CD4-positive, CD25-positive, alpha-beta regulatory T cell (primary cell): ENCODE results near the gene PLD3. TPM values are rescaled to one million over a fixed set of nuclear protein-coding genes. Genes with fewer than 3 reads are reported as not detected.
A peak's percentile ranks its signal among the peaks of the same experiment; 100 is the strongest.

ENCODE experiments used
- ATAC-seq, 2 donors: fragments of 150-1000 bp; cut with Tn5 transposase; one replicate each; pipeline ENCODE4 v1.10.0; 2021; ENCODE audit warnings: low read depth in 2 of 2, moderate number of reproducible peaks in 2 of 2, moderate library complexity in 1 of 2
- DNase-seq, 3 donors: peaks; one replicate each; pipeline versions ENCODE4 v3.0.0 to v3.0.0-alpha.2; 2012 to 2022; ENCODE audit warnings: mixed read lengths in 1 of 3
- H3K27ac ChIP-seq: one replicate; pipeline ENCODE4 v1.7.0; 2013; ENCODE audit warnings: mild to moderate bottlenecking, low read length; ENCODE audit not compliant: insufficient read depth, poor library complexity, severe bottlenecking
- H3K27me3 ChIP-seq: one replicate; pipeline ENCODE4 v1.7.0; 2013; ENCODE audit warnings: low read length; ENCODE audit not compliant: control insufficient read depth, insufficient read depth
- H3K36me3 ChIP-seq: one replicate; pipeline ENCODE4 v1.7.0; 2013; ENCODE audit warnings: mild to moderate bottlenecking, low read length, moderate library complexity; ENCODE audit not compliant: control insufficient read depth, insufficient read depth
- H3K4me1 ChIP-seq: 2 replicates; pipeline ENCODE4 v1.7.0; 2013; ENCODE audit warnings: mild to moderate bottlenecking, low read length; ENCODE audit not compliant: insufficient read depth, control insufficient read depth, poor library complexity, severe bottlenecking
- H3K4me3 ChIP-seq: one replicate; pipeline ENCODE4 v1.7.0; 2013; ENCODE audit warnings: low read depth, mild to moderate bottlenecking, low read length, moderate library complexity
- H3K9me3 ChIP-seq, 2 experiments: 1 replicate in 1 of 2; 2 replicates in 1 of 2; pipeline ENCODE4 v1.7.0; 2013; ENCODE audit warnings: low read length in 2 of 2, mild to moderate bottlenecking in 1 of 2, moderate library complexity in 1 of 2; ENCODE audit not compliant: control insufficient read depth in 2 of 2
- H3K27ac Mint-ChIP-seq, 3 donors: one replicate each; pipeline ENCODE4 v1.8.0; 2020 to 2022; ENCODE audit warnings: mild to moderate bottlenecking in 3 of 3, mixed read lengths in 3 of 3, moderate library complexity in 2 of 3
- H3K27me3 Mint-ChIP-seq: one replicate; pipeline ENCODE4 v1.8.0; 2022; ENCODE audit warnings: mild to moderate bottlenecking, mixed read lengths
- H3K36me3 Mint-ChIP-seq: one replicate; pipeline ENCODE4 v1.8.0; 2020; ENCODE audit warnings: mixed read lengths
- H3K4me1 Mint-ChIP-seq, 4 donors: one replicate each; pipeline ENCODE4 v1.8.0; 2020 to 2022; ENCODE audit warnings: mixed read lengths in 4 of 4, mild to moderate bottlenecking in 1 of 4
- H3K4me3 Mint-ChIP-seq, 4 donors: one replicate each; pipeline ENCODE4 v1.8.0; 2020 to 2022; ENCODE audit warnings: mild to moderate bottlenecking in 4 of 4, mixed read lengths in 4 of 4, moderate library complexity in 3 of 4
- H3K9me3 Mint-ChIP-seq, 7 donors: one replicate each; pipeline ENCODE4 v1.8.0; 2020 to 2022; ENCODE audit warnings: mixed read lengths in 7 of 7, mild to moderate bottlenecking in 3 of 7, moderate library complexity in 2 of 7
- polyA plus RNA-seq, 4 donors: library from polyadenylated mRNA; unstranded; fragments of 300-500 nt; fragmentation: Illumina TruSeq; gene quantifications; one replicate each; pipeline ENCODE4 v1.2.3, GENCODE V29; 2021
- total RNA-seq: library from RNA; stranded (reverse); gene quantifications from one replicate; pipeline ENCODE4 v1.2.3, GENCODE V29; 2022

Gene PLD3
- total and polyA plus RNA-seq, 5 donors from 2014 or later, result 49.2 to 73.7 (median 50.3) TPM

DNA sequence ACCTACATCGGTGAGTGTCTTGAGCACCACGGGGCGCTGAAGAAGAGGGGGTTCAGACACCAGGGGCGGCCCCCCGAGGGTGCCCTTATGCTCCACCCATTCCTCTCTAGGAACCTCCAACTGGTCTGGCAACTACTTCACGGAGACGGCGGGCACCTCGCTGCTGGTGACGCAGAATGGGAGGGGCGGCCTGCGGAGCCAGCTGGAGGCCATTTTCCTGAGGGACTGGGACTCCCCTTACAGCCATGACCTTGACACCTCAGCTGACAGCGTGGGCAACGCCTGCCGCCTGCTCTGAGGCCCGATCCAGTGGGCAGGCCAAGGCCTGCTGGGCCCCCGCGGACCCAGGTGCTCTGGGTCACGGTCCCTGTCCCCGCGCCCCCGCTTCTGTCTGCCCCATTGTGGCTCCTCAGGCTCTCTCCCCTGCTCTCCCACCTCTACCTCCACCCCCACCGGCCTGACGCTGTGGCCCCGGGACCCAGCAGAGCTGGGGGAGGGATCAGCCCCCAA, 29.4 kb downstream of the PLD3 start:
- H3K27me3 Mint-ChIP-seq, result no peaks in the 10 kb centered on the region
- H3K4me3 ChIP-seq, result no peak overlapping the region
- no peaks in the 10 kb centered on the region for H3K9me3 Mint-ChIP-seq
- peaks cover 0 to 3% (median 0%) of the 10 kb centered on the region in 4 donors for H3K4me1 Mint-ChIP-seq
- H3K9me3 ChIP-seq, result no peaks in the 10 kb centered on the region
- no peak for DNase-seq
- H3K36me3 ChIP-seq, result peaks cover 8% of the 10 kb centered on the region
- no peak overlapping the region for H3K4me3 Mint-ChIP-seq
- H3K4me1 ChIP-seq, result no peaks in the 10 kb centered on the region
- H3K27ac ChIP-seq, result no peak overlapping the region
- H3K36me3 Mint-ChIP-seq, result peaks cover 11% of the 10 kb centered on the region
- no peak overlapping the region for H3K27ac Mint-ChIP-seq
- no peak for ATAC-seq
- no peaks in the 10 kb centered on the region for H3K27me3 ChIP-seq

DNA sequence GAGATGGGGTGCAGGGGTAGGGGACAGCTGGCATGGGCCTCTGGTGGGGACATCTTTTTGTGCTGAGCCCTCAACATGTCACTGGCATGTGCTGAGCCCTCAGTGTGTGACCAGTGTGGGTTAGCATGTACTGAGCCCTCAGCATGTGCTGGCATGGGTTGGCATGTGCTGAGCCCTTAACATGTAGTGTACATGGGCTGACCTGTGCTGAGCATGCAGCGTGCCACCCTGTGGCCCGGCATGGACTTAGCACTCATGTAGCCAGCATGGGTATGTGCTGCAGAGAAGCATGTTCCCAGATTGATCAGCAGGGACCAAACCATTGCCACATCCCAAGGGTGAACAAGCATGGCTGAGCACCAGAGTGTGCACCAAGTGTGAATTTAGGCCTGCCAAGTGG, 30.0 kb downstream of the PLD3 start:
- no peak for DNase-seq
- H3K4me1 Mint-ChIP-seq, result peaks cover 0 to 3% (median 0%) of the 10 kb centered on the region in 4 donors

DNA sequence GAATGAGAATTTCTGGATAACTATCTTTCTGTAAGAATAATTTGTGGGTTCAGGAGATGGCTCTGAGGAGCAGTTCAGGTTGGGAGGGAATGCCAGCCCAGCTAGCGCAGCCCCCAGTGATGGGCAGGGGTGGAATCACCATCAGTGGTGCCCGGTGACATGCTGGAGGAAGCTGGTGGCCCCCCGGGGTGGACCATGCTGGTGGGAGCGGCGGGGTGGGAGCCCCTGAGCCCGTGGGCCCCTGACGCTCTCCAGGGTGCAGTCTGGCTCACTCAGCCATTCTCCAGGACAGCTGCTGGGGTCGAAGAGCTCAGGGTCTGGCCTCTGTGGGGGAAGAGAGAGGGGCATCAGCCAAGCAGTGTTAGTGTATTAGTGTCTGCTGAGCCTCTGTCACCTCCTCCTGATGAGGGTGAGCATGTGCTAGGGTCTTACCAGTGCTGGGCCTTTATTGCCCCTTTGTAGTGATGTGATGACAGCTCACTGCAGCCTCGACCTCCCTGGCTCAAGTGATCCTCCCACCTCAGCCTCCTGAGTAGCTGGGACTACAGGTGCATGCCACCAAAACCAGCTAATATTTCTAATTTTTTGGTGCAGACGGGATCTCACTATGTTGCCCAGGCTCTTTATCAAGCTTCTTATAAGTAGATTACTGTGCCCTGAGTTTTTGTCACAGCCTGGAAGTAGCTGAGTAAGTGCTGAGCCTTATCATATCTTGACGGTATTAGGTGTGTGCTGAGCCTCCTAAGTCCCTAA, 31.1 kb downstream of the PLD3 start:
- Mint-ChIP-seq H3K9me3 (peaks cover 0 to 1% (median 0%) of the 10 kb centered on the region in 7 donors), H3K4me3 (no peak overlapping the region), H3K36me3 (peaks cover 6% of the 10 kb centered on the region), H3K27ac (no peak overlapping the region), H3K27me3 (no peaks in the 10 kb centered on the region), H3K4me1 (peaks cover 0 to 1% (median 0%) of the 10 kb centered on the region in 4 donors)
- Histone ChIP-seq H3K4me1 (no peaks in the 10 kb centered on the region), H3K9me3 (no peaks in the 10 kb centered on the region), H3K4me3 (no peak overlapping the region), H3K36me3 (peaks cover under 1% of the 10 kb centered on the region), H3K27me3 (no peaks in the 10 kb centered on the region), H3K27ac (no peak overlapping the region)
- ATAC-seq, result no peak
- no peak for DNase-seq

More for the DNA sequence above, 30.0 kb downstream of the PLD3 start:
- Histone ChIP-seq H3K4me1 (no peaks in the 10 kb centered on the region), H3K27me3 (no peaks in the 10 kb centered on the region), H3K36me3 (peaks cover 8% of the 10 kb centered on the region), H3K4me3 (no peak overlapping the region), H3K9me3 (no peaks in the 10 kb centered on the region), H3K27ac (no peak overlapping the region)
- peaks cover 11% of the 10 kb centered on the region for H3K36me3 Mint-ChIP-seq
- no peak overlapping the region for H3K4me3 Mint-ChIP-seq
- H3K9me3 Mint-ChIP-seq, result no peaks in the 10 kb centered on the region
- no peak for ATAC-seq
- no peaks in the 10 kb centered on the region for H3K27me3 Mint-ChIP-seq
- H3K27ac Mint-ChIP-seq, result no peak overlapping the region

DNA sequence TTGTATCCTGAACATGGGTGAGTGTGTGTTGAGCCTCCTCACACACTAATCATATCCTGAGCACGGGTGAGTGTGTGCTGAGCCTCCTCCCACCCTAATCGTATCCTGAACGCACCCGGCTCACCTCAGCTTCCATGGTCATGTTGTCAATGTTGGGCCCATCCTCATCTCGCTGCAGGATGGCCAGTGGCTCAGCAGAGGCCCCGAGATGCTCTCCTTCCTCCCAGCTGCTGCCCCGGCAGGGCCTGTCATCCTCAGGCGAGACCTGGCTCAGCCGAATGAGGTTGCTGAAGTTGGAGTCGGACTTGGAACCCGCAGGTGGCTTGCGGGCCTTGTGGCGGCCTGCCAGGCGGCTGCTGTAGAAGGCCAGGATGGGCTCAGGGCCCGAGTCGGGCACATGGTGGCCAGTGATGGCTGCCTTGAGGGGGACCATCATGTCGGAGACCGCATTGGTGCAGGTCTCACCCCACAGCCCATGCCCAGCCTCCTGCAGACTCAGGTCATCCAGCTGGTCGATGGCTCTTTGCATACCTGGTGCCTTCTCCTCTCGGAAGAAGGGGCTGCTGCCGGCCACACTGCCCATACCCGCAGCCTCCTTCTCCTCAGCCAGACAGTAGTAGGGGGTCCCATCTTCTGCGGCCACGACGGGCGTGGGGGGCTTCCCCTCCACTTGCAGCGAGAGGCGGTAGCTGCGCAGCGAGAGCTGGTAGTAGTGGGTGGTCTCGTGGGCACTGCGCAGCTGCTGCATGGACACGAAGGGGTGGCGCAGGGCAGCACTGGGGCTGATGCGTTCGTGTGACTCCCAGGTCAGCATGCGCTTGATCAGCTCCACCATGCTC, 31.9 kb downstream of the PLD3 start:
- H3K4me1 Mint-ChIP-seq, result no peaks in the 10 kb centered on the region
- DNase-seq (no peak), ATAC-seq (no peak)
- Histone ChIP-seq H3K4me3 (no peak overlapping the region), H3K27me3 (no peaks in the 10 kb centered on the region), H3K4me1 (no peaks in the 10 kb centered on the region), H3K27ac (no peak overlapping the region), H3K36me3 (no peaks in the 10 kb centered on the region), H3K9me3 (no peaks in the 10 kb centered on the region)
- no peak overlapping the region for H3K27ac Mint-ChIP-seq
- no peak overlapping the region for H3K4me3 Mint-ChIP-seq
- H3K9me3 Mint-ChIP-seq, result peaks cover 0 to 1% (median 0%) of the 10 kb centered on the region in 7 donors
- no peaks in the 10 kb centered on the region for H3K27me3 Mint-ChIP-seq
- peaks cover 4% of the 10 kb centered on the region for H3K36me3 Mint-ChIP-seq

DNA sequence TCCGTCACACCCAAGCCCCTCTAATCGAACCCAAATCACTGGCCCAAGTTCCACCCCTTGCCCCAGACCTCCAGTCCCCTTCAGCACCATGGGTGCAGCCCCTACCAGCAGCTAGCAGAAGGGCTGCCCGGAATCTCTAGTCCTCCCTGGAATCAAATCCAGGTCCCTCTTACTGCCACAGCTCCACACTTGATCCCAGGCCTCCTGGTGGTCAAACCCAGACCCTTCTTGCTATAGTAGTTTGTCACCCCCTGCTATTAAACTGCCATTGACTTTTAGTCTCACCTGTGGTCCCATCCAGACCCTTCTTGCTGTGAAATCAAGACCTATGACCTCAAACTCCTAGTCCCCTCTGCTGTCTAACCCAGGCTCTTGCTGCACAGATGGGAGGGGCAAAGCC, 32.8 kb downstream of the PLD3 start:
- H3K27me3 Mint-ChIP-seq, result no peaks in the 10 kb centered on the region
- H3K27me3 ChIP-seq, result no peaks in the 10 kb centered on the region

DNA sequence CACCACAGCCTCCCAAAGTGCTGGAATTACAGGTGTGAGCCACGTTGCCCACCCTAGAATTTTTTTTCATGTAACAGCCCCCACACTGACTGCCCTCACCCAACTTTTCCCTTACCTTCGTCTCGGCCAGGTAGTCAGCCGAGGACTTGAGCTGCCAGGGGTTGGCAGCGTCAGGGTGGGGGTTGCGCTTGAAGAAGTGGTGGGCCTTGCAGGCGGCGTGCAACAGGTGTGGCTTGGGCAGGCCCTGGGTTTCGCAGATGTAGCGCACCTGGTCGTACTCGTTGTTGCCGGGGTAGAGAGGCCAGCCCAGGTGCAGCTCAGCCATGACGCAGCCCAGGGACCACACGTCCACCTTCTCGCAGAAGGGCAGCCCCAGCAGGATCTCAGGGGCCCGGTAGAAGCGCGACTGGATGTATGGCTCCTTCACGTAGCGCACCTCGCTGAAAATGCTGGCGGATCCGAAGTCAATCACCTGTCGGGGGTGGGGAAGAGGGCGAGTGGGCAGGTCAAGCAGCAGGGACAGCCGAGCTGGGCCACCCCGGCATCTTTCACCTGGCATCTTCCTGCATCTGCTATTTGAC, 35.3 kb downstream of the PLD3 start:
- Mint-ChIP-seq H3K4me1 (no peaks in the 10 kb centered on the region), H3K9me3 (peaks cover 0 to 1% (median 0%) of the 10 kb centered on the region in 7 donors), H3K27me3 (no peaks in the 10 kb centered on the region), H3K4me3 (no peak overlapping the region), H3K27ac (no peak overlapping the region), H3K36me3 (peaks cover 4% of the 10 kb centered on the region)
- Histone ChIP-seq H3K36me3 (no peaks in the 10 kb centered on the region), H3K4me1 (no peaks in the 10 kb centered on the region), H3K27ac (no peak overlapping the region), H3K4me3 (no peak overlapping the region), H3K9me3 (no peaks in the 10 kb centered on the region), H3K27me3 (no peaks in the 10 kb centered on the region)
- DNase-seq, result no peak
- ATAC-seq, result no peak

More for the DNA sequence above, 32.8 kb downstream of the PLD3 start:
- H3K4me3 ChIP-seq, result no peak overlapping the region
- H3K36me3 ChIP-seq, result no peaks in the 10 kb centered on the region
- DNase-seq (no peak), ATAC-seq (no peak)
- H3K9me3 Mint-ChIP-seq, result peaks cover 0 to 1% (median 0%) of the 10 kb centered on the region in 7 donors
- peaks cover 4% of the 10 kb centered on the region for H3K36me3 Mint-ChIP-seq
- no peaks in the 10 kb centered on the region for H3K4me1 ChIP-seq
- no peak overlapping the region for H3K4me3 Mint-ChIP-seq
- H3K9me3 ChIP-seq, result no peaks in the 10 kb centered on the region
- H3K27ac Mint-ChIP-seq, result peak overlapping the region in 1 of 3 donors; percentile 56
- no peak overlapping the region for H3K27ac ChIP-seq
- H3K4me1 Mint-ChIP-seq, result no peaks in the 10 kb centered on the region

DNA sequence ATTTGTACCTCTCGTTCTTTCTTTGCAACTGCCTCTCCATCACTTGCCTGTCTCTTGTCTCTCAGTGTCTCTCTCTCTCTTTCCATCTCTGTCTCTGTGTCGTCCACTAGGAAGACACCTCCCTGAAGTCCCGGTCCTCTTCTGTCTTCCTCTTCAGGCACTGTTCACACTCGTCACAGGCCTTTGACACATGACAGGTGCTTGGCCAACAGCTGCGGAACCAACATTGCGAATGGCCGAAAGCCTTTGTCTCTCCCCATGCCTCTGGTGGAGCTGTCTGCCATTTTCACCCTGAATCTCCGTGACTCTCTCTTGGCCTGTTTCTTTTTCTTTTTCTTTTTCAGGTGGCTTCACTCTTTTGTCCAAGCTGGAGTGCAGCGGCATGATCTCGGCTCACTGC, 38.7 kb downstream of the PLD3 start:
- Histone ChIP-seq H3K27ac (no peak overlapping the region), H3K9me3 (no peaks in the 10 kb centered on the region), H3K4me3 (no peak overlapping the region), H3K36me3 (no peaks in the 10 kb centered on the region), H3K4me1 (no peaks in the 10 kb centered on the region), H3K27me3 (no peaks in the 10 kb centered on the region)
- H3K27ac Mint-ChIP-seq, result no peak overlapping the region
- H3K4me3 Mint-ChIP-seq, result no peak overlapping the region
- no peaks in the 10 kb centered on the region for H3K27me3 Mint-ChIP-seq
- ATAC-seq, result no peak
- peaks cover 0 to 1% (median 0%) of the 10 kb centered on the region in 7 donors for H3K9me3 Mint-ChIP-seq
- no peaks in the 10 kb centered on the region for H3K36me3 Mint-ChIP-seq
- DNase-seq, result no peak
- H3K4me1 Mint-ChIP-seq, result no peaks in the 10 kb centered on the region
